PC-3 (cell line): ENCODE data around the gene DLG5. TPM values are rescaled to one million over a fixed set of nuclear protein-coding genes. Genes with fewer than 3 reads are reported as not detected.
"Not testable (repeated sequence)": the region's sequence is repeated elsewhere in the genome, so short reads cannot be mapped to it uniquely, and the experiment has no call there.

Source experiments
- ATAC-seq: fragments of 200-7000 bp; cut with Tn5 transposase; 2 replicates; pipeline ENCODE4 v1.9.1; 2020; ENCODE audit warnings: mild to moderate bottlenecking, moderate library complexity
- BruUV-seq: library from RNA; stranded (reverse); fragments of 400-500 nt; replicated peaks from 2 replicates; lab custom pipeline; 2021; lab: Mats Ljungman, UMichigan
- CTCF ChIA-PET: fragments of 300-600 bp; sonication (Branson Sonifier 250); formaldehyde crosslinking; loops from one replicate; lab custom pipeline; 2022; ENCODE audit warnings: antibody characterized with exemption; lab: Charles Lee
- POLR2A ChIA-PET: fragments of 300-600 bp; sonication (Branson Sonifier 250); formaldehyde crosslinking; loops from one replicate; lab custom pipeline; 2022; ENCODE audit warnings: antibody characterized with exemption; ENCODE audit not compliant: unreplicated experiment; lab: Charles Lee
- DNase-seq: peaks from one replicate; pipeline ENCODE4 v3.0.0-alpha.2; 2015
- H2AFZ ChIP-seq: fragments of 300-600 bp; sonication (generic); 2 replicates; pipeline ENCODE4 v1.6.0; 2016; ENCODE audit warnings: antibody characterized with exemption, low read length
- H3F3A ChIP-seq: fragments of 300-600 bp; sonication (generic); one replicate; pipeline ENCODE4 v1.6.0; 2017; ENCODE audit warnings: antibody characterized with exemption, low read length, control low read depth, mild to moderate bottlenecking; ENCODE audit not compliant: unreplicated experiment
- H3K27ac ChIP-seq: fragments of 300-600 bp; sonication (generic); 2 replicates; pipeline ENCODE4 v1.5.1; 2016; ENCODE audit warnings: mild to moderate bottlenecking, low read length
- H3K27me3 ChIP-seq: fragments of 300-600 bp; sonication (generic); 2 replicates; pipeline ENCODE4 v1.6.1; 2016; ENCODE audit warnings: low read length, mixed read lengths
- H3K36me3 ChIP-seq: fragments of 300-600 bp; sonication (generic); 2 replicates; pipeline ENCODE4 v1.6.1; 2016; ENCODE audit warnings: low read depth, mixed run types, low read length, mixed read lengths
- H3K4me1 ChIP-seq: fragments of 300-600 bp; sonication (generic); 2 replicates; pipeline ENCODE4 v1.5.1; 2016; ENCODE audit warnings: low read length; ENCODE audit not compliant: insufficient read depth
- H3K4me2 ChIP-seq: fragments of 300-600 bp; sonication (generic); 2 replicates; pipeline ENCODE4 v1.6.0; 2016; ENCODE audit warnings: low read length
- H3K4me3 ChIP-seq: fragments of 300-600 bp; sonication (generic); 2 replicates; pipeline ENCODE4 v1.5.1; 2016; ENCODE audit warnings: mild to moderate bottlenecking, low read length, mixed read lengths
- H3K79me2 ChIP-seq: fragments of 300-600 bp; sonication (generic); 2 replicates; pipeline ENCODE4 v1.6.1; 2017; ENCODE audit warnings: low read length, mixed read lengths
- H3K9ac ChIP-seq: fragments of 300-600 bp; sonication (generic); 2 replicates; pipeline ENCODE4 v1.6.0; 2016; ENCODE audit warnings: mild to moderate bottlenecking, low read length
- H3K9me2 ChIP-seq: fragments of 300-600 bp; sonication (generic); replicated peaks from 2 replicates; pipeline ENCODE4 v1.6.1; 2016; ENCODE audit warnings: mixed run types, low read length, mixed read lengths
- H3K9me3 ChIP-seq: fragments of 300-600 bp; sonication (generic); 2 replicates; pipeline ENCODE4 v1.6.1; 2016; ENCODE audit warnings: low read length, mixed read lengths
- H4K20me1 ChIP-seq: fragments of 300-600 bp; sonication (generic); 2 replicates; pipeline ENCODE4 v1.6.1; 2016; ENCODE audit warnings: low read length, mixed read lengths
- CTCF ChIP-seq: fragments of 300-600 bp; sonication (generic); conservative IDR thresholded peaks from 2 replicates; pipeline ENCODE4 v1.5.1; 2017; ENCODE audit warnings: antibody characterized with exemption, low read depth, mild to moderate bottlenecking, low read length
- EZH2 ChIP-seq: fragments of 300-600 bp; sonication (generic); IDR thresholded peaks from one replicate; pipeline ENCODE4 v1.6.1; 2017; ENCODE audit warnings: antibody characterized with exemption, mild to moderate bottlenecking, low read length; ENCODE audit not compliant: unreplicated experiment
- EZH2phosphoT487 ChIP-seq: fragments of 300-600 bp; sonication (generic); IDR thresholded peaks from 2 replicates; pipeline ENCODE4 v1.6.1; 2018; ENCODE audit warnings: mild to moderate bottlenecking, antibody characterized with exemption, low read length, borderline replicate concordance
- intact Hi-C: fragments of 100-400 bp; cut with micrococcal nuclease; formaldehyde crosslinking; loops from 2 replicates; pipeline ENCODE4 v1.9.0; 2023
- total RNA-seq: library from RNA; depleted of rRNA; stranded (reverse); fragments of >200 nt; gene quantifications from 2 replicates; pipeline ENCODE4 v1.2.3, GENCODE V29; 2014

The DLG5 gene
- total RNA-seq, 1 experiment from 2014 or later: 118 TPM

DNA sequence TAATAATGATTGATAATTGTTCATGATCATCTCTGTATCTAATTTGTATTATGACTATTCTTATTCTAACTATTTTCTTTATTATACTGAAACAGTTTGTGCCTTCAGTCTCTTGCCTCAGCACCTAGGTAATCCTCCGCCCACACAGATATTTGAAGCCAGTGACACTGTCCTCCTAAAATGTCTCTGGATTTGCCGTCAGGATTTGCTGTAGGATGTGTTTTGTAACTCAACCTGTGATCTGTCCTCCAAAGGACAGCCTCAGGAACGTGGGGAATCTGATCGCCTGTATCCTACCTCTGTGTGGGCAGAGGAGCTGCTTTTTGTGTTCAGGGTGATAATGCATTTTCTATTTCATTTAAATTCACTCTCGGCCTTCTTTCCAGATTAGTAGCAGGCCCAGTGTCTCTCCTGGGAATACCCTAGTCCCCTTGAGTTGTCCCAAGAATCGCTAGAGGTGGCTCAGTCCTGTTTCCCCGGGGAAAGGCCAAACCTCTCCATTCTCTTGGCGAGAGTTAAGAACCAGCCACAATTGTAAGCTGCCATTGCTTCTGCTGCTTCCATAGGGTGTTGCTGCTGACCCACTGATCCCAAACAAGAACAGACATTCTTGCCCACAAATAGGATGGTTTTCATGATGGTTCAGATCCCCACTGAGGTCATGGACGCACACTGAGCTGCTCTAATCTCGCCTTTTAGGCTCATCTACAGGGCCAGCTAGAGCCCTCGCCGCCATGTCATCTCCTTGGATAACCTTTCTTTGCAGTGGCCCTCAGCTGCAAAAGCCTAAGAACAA is 152.7 kb downstream of the DLG5 start:
- H3K4me1 ChIP-seq: no peaks in the 10 kb centered on the region
- no peak overlapping the region for H3K4me3 ChIP-seq
- H3F3A ChIP-seq: no peaks in the 10 kb centered on the region
- H3K9me2 ChIP-seq: no peaks in the 10 kb centered on the region
- no peaks in the 10 kb centered on the region for H3K79me2 ChIP-seq
- intact Hi-C loops: no loop called here
- no peak overlapping the region for H3K4me2 ChIP-seq
- H3K27me3 ChIP-seq: no peaks in the 10 kb centered on the region
- H4K20me1 ChIP-seq: no peaks in the 10 kb centered on the region
- no peak for TF ChIP-seq CTCF
- no peak for TF ChIP-seq EZH2
- TF ChIP-seq EZH2phosphoT487: no peak
- peaks cover 25% of the 10 kb centered on the region for H3K36me3 ChIP-seq
- ATAC-seq (no peak), DNase-seq (no peak)
- H2AFZ ChIP-seq: no peak overlapping the region
- ChIA-PET POLR2A (interaction anchor here (0.6 kb wide), 2 partner anchors 210 to 1549 kb away, joined by 5 to 38 read pairs; no protein-coding TSS in a partner anchor), CTCF (no interaction called here)
- no peak overlapping the region for H3K9ac ChIP-seq
- peaks cover 22% of the 10 kb centered on the region for H3K9me3 ChIP-seq
- BruUV-seq: no TSS peak
- H3K27ac ChIP-seq: no peak overlapping the region

GRCh38 chr10:77772852-77773600 is 153.5 kb downstream of the DLG5 start:
- CTCF ChIA-PET, H3K4me2 ChIP-seq, H3F3A ChIP-seq, POLR2A ChIA-PET, H3K4me1 ChIP-seq, H3K79me2 ChIP-seq, H3K27me3 ChIP-seq, H3K4me3 ChIP-seq, H3K9ac ChIP-seq, H4K20me1 ChIP-seq, DNase-seq, intact Hi-C loops, BruUV-seq, H2AFZ ChIP-seq, H3K9me2 ChIP-seq, ATAC-seq, H3K27ac ChIP-seq: not testable (repeated sequence)
- H3K36me3 ChIP-seq: peaks cover 18% of the 10 kb centered on the region; the same call in 1 of the 2 replicates
- H3K9me3 ChIP-seq: peaks cover 20% of the 10 kb centered on the region

DNA sequence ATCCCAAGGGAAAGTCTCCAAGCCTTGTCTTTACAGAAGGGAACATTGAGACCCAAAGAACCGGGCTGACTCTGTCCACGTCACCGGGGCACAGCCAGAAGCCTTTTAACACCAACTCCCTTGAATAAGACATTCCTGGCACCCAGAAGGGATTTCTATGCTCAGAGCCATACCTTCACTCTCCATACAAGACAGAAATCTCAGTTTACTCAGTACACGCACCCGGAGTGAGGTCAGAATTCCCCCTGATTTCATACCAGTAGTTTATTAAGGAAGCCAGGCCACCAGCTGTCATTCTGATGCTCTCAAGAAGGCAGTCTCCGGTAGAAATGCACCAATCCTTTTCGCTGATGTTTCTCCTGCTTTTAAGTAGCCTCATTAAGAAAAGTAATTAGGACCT is 154.7 kb downstream of the DLG5 start:
- CTCF ChIA-PET: no interaction called here
- H3F3A ChIP-seq: no peaks in the 10 kb centered on the region

More for the DNA sequence above, 154.7 kb downstream of the DLG5 start:
- no TSS peak for BruUV-seq
- H3K27me3 ChIP-seq: no peaks in the 10 kb centered on the region
- intact Hi-C loops: no loop called here
- no peaks in the 10 kb centered on the region for H3K4me1 ChIP-seq
- H3K4me3 ChIP-seq: no peak overlapping the region
- H3K27ac ChIP-seq: no peak overlapping the region
- peaks cover 8% of the 10 kb centered on the region for H3K9me3 ChIP-seq
- no peaks in the 10 kb centered on the region for H3K9me2 ChIP-seq
- no peak overlapping the region for H2AFZ ChIP-seq
- TF ChIP-seq EZH2phosphoT487 (no peak), EZH2 (no peak), CTCF (no peak)
- ATAC-seq (no peak), DNase-seq (no peak)
- POLR2A ChIA-PET: no interaction called here
- H3K36me3 ChIP-seq: peaks cover 8% of the 10 kb centered on the region; the same call in 1 of the 2 replicates
- no peak overlapping the region for H3K9ac ChIP-seq
- no peak overlapping the region for H3K4me2 ChIP-seq
- no peaks in the 10 kb centered on the region for H3K79me2 ChIP-seq
- no peaks in the 10 kb centered on the region for H4K20me1 ChIP-seq
